ENCODE measurements around the gene KRT37. TPM values are rescaled to one million over a fixed set of nuclear protein-coding genes. Genes with fewer than 3 reads are reported as not detected.
"Not testable (repeated sequence)": the region's sequence is repeated elsewhere in the genome, so short reads cannot be mapped to it uniquely, and the experiment has no call there.

The KRT37 gene
- total RNA-seq, 1 donor from 2014 or later: not detected

DNA sequence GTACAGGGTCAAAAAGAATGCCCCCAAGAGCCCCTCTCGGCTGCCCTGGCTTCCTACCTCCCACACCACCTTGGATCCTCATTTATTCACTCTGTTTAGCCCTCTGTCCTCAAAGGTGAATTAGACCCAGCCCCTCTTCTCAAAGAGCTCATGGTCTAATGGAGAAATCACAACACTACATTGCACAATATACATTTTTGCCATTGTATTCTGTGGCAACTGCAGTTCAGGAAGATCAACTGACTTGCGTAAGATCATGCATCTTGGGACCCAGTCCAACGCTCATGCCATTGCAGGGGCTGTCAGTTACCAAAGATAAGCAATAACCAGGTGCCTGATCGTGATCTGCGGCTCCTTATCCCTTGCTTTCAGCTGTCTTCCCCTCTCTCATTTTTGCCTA, 15.0 kb upstream of the KRT37 start:
- ATAC-seq: no peak
- intact Hi-C loops (cut with DNase I): no loop called here
- no peak for DNase-seq (ENCODE audit: low spot score)

DNA sequence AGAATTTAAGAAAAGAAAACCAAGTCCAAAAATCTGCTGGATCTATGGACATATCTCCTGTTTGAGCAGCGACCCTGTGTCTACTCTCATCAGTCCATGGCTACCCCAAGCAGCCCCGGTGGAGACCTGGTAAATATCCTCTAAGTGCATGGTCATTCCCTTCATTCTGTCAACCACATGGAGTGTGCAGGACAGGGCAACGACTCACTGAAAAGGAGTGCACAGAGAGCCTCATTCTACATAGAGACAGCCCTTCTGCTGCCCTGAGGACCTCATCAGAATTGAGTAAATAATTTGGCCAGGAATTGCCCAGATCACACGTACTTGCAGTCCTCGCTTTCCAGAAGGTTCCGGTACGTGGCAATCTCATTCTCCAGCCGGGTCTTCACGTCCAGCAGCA, 13.4 kb upstream of the KRT37 start:
- intact Hi-C loops (cut with DNase I): no loop called here
- DNase-seq (ENCODE audit: low spot score) (no peak), ATAC-seq (no peak)

DNA sequence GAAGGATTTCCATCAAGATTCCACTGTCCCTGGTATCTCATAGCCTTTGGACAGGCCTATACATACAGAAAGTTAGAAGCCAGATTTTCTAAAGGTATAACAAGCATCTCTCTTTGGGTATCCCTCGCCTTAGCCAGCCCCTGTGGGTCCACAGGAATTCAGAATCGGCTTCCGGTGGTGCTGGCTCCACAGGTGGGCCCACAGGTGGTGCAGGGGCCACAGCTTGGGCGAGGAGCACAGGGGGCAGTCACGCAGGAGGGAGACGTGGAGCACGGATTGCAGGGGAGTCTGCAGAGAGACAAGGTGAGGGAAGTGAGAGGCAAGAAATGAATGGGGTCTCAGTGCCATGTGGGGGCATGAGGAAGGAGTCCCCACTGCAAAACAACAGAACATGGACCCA, 12.9 kb upstream of the KRT37 start:
- ATAC-seq (no peak), DNase-seq (ENCODE audit: low spot score) (no peak)
- intact Hi-C loops (cut with DNase I): no loop called here

DNA sequence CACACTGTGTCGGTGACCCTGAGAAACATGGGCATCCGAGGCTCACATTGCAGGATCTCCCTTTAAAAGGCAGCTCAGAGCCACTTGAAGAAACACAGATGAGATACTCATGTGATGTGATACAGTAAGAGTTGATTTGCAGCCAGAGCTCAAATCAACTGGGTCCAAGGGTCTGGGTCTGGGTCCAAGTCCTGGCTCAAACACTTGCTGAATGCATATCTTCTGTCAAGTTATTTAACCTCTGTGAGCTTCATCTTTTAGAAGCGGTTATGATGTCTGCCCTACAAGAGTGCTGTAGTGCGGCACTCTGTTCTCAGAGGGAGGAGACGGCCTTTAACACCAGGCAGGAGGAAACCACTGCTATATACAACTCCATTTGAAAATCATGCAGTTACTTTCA, 10.0 kb upstream of the KRT37 start:
- DNase-seq (ENCODE audit: low spot score): no peak
- ATAC-seq: no peak
- intact Hi-C loops (cut with DNase I): no loop called here

DNA sequence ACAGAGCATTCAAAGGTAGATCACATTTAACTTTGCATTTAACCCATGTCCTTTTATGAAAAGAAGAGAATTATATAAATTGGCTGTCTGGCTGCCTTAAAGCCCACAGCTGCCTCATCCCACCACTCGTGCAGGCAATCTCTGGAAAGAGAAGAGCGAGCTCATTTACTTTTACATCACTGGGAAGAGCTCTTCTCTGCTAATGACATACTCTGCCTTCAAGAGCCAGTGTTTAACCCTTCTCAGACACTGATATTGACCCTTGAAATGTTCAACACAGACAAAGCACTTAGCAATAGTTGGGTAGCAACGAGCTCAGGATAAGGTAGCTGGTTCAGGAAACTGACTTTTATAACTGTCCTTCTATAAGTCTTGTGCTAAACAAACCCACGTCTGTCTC, 9.6 kb upstream of the KRT37 start:
- DNase-seq (ENCODE audit: low spot score): no peak
- no peak for ATAC-seq
- intact Hi-C loops (cut with DNase I): no loop called here

DNA sequence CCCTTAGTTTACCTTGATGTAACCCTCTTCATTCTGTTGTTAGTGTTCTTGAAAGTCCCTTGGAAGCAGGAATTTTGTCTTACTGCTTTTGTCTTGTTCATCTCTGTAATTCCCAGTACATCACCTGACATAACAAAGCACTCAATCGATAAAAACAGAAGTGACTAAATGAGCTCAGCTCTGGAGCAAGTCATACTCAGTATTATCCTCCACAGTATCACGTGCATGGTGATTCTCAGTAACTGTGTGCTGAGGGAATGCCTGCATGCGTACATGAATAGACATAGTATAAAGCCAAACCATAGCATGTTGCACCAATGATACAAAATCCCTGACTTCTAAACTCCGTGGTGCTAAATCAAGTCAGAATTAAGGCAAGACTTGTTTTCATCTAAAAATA, 9.2 kb upstream of the KRT37 start:
- no peak for DNase-seq (ENCODE audit: low spot score)
- intact Hi-C loops (cut with DNase I): no loop called here
- no peak for ATAC-seq

DNA sequence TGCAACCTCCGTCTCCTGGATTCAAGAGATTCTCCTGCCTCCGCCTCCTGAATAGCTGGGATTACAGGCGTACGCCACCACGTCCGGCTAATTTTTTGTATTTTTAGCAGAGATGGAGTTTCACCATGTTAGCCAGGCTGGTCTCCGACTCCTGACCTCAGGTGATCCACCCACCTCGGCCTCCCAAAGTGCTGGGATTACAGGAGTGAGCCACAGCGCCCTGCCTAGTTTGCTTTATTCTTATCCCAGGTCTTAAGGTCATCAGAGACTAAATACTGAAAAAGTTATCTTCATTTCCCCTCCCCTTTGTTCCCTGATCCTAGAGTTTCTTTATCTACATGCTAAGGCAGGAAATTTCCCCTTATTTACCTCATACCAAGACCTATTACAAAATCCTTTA, 6.0 kb upstream of the KRT37 start:
- ATAC-seq; intact Hi-C loops (cut with DNase I); DNase-seq (ENCODE audit: low spot score): not testable (repeated sequence)

DNA sequence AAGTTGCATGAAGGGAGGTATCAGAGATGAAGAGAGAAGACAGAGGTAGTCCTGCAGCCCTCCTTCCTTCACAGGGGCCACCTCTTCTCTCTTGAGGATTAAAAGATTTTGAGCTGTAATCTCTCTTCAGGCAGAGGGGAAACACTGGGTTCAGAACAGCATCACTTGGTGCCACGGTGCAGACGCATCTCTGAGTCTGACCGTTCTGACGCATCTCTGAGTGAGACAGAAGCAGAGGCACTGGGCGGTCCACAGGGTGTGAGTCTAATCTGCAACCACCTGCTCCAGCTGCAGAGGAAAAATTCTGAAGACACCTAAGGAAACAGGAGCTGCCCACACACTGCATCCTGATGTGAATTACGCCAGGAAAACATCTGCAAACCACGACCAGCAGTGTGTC, 5.3 kb upstream of the KRT37 start:
- intact Hi-C loops (cut with DNase I): no loop called here
- ATAC-seq (no peak), DNase-seq (ENCODE audit: low spot score) (no peak)

DNA sequence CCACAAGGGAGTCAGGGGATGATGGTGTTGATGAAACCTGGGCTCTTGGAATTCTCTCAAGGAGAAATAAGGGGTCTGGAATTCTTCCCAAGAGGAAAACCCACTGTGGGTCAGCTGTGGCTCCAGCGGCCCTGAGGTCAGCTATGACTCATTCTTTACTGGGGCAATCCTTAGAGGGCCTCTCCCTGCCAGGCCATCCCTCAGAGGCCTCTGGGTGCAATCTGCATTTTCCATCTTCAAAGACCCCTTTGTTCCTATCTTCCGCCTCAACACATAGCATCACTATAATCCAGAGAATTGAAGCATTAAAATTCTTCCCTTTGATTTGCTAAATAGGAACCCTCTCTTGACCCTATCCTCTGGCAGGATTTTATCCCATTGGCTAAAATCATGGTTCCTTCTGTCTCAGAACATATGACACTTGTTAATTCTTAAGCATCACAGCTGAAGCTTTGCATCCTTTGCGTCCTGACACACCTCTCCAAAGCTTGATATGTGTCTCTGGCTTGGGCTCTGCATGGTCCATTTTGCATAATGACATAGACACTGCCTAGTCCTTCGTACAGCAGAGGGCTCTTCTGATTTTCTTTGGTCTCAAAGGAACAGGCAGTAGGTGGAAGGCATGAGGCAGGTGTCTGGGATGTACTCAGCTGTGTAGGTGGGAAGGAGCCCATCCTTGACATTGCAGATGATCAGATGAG, 4.4 kb upstream of the KRT37 start:
- DNase-seq (ENCODE audit: low spot score): no peak
- intact Hi-C loops (cut with DNase I): no loop called here
- no peak for ATAC-seq

DNA sequence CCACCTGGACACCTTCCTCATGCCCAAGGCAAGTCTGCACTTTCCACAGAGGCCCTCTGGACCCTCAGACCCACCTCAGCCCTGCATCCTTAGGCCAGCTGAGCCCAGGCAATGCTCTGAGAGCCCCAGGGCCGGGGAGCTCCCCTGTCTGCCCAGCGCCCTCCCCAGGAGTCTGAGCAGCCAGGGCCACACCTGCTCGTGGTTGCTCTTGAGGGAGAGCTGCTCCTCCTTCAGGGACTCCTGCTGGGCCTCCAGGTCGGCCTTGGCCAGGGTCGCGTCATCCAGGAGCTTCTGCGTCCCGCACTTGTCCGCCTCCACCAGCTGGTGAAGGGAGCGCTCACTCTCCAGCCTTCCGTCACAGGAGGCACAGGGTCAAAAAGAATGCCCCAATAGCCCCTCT, 1.8 kb downstream of the KRT37 start:
- intact Hi-C loops (cut with DNase I); ATAC-seq; DNase-seq (ENCODE audit: low spot score): not testable (repeated sequence)

DNA sequence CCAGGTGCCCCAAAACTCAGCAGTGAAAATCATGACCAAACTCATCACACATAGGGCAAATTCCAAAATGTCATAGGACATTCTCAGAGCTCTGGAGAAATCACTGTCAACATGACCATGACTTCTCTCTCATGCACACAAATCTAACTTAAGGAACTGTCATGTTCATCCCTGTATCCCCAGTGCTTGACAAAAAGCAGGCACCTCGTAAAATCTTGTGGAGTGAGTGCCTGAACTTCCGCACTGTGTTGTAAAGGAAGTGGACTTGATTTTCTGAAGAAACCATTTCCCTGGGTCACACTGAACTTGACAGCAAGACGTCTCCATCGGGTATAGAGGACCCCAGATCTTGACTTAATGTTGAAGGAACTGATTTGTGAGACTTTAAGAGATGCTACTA, 2.8 kb downstream of the KRT37 start:
- ATAC-seq (no peak), DNase-seq (ENCODE audit: low spot score) (no peak)
- intact Hi-C loops (cut with DNase I): no loop called here

DNA sequence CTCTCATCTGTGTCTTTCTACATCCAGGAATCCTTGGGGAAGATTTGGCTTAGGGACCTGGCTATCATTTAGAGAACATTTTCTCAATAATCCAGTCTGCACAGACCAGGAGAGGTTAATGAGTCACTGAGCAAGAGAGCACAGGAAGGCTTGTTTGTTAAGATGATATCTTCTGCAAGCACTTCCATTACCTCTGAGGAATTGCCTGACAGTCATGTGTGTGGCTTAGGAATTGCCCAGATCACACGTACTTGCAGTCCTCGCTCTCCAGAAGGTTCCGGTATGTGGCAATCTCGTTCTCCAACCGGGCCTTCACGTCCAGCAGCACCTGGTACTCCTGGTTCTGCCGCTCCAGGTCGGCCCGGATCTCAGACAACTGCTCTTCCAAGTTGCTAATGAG, 3.3 kb downstream of the KRT37 start:
- no peak for DNase-seq (ENCODE audit: low spot score)
- ATAC-seq: peak; percentile 61
- intact Hi-C loops (cut with DNase I): no loop called here

DNA sequence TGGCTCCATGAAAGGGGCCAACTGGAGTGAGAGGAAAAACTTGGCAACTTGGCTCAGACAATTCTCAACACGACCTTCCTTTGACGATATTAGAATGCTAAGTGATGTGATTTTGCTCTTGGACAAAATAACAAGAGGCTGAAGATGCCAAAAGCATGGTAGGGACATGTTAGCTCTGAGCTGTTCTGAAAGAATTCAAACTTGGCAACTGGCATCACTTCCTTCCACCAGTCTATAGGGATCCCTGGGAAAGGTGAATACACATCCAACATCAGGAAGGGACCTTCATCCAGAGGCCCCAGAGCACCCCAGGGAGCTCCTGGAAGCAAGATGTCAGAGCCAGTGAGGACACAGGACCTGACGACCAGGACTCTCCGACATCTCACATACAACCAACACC, 4.3 kb downstream of the KRT37 start:
- ATAC-seq (no peak), DNase-seq (ENCODE audit: low spot score) (no peak)
- intact Hi-C loops (cut with DNase I): no loop called here

DNA sequence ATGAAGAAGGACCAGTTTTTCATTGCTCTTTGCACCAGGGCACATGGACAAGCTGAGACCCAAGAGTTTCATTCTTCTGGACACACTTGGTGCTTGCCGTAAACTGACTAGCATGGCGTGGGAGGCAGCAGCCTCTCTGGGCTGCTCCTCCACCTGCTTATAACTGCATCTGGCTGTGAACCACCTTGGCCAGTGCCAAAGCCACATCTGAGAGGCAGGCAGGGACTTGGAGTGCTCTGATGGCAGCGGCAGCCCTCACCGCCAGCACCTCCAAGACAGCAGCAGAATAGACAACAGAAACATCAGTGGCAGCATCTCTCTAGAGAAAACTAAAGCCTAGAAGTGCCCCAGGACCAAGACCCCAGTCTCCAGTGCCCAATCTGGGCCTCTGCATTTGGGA, 4.7 kb downstream of the KRT37 start:
- intact Hi-C loops (cut with DNase I): no loop called here
- DNase-seq (ENCODE audit: low spot score) (no peak), ATAC-seq (no peak)

DNA sequence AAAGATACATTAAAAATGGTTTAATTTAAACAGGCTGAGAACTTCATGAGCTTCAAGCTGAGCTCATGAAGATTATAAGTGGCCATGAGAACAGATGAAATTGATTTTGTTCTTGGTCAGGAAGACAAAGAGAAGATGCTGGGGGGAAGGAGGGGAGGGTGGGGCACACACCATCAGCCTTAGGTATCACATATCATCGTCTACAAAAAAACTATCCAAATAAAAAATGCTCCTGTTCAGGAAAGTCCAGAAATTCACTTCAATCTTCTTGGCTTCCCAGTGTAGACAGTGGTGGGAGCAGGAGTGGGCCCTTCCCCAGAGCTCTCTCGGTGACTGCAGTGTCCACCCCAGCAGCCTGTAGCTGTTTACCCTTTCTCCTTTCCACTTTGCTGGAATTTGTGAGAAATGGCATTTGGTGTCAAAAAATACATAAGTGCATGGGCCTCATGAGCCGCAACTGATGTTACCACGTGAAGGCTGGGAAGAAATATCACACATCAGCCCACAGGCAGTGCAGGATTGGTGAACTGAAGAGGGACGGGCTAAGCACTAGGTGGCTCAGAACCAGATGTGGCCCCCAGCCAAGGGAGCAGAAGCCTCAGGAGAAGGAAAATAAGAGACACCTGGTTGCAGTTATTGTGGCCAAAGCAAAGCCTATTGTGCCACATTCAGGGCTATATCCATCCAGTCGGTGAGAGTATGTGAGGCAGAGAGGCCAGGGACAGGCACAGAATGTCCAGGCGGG, 6.1 kb downstream of the KRT37 start:
- DNase-seq (ENCODE audit: low spot score) (no peak), ATAC-seq (no peak)
- intact Hi-C loops (cut with DNase I): no loop called here

DNA sequence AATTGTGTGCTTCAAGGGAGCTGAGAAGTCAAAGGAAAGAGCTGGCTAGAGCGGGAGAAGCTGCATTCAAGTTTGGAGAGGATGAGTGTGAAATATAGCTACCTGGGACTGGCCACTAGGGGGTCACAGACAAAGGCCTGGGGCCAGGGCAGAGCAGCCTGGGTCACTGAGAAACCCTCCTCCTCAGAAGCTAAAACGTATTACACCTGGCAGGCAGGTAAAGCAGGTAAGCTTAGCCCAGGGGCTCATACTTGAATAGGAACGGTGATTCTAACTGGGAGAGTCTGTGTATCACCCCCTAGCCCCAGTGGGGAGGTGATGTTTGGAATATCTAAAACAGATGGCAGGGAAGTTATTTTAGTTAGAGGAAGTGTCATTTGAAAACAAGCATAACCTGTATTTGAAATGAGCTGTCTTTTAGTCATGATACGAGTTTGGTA, 6.8 kb downstream of the KRT37 start:
- intact Hi-C loops (cut with DNase I): no loop called here
- ATAC-seq (no peak), DNase-seq (ENCODE audit: low spot score) (no peak)

DNA sequence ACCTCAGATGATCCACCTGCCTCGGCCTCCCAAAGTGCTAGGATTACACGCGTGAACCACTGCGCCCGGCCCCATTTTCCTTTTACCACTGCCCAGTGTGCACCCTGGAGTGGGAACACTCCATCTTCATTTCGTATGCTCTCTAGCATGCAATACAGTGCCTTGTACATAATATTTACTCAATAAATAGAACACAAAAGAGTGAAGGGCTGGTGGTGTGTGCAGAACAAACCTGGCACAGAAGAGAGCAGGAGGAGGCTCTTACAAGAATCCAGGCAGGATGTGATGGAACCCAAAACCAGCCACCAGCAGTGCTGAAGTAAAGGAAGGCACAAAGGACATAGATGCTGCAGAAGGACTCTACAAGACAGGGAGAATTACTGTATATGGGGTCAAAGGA, 7.3 kb downstream of the KRT37 start:
- DNase-seq (ENCODE audit: low spot score): no peak
- ATAC-seq: no peak
- intact Hi-C loops (cut with DNase I): no loop called here

DNA sequence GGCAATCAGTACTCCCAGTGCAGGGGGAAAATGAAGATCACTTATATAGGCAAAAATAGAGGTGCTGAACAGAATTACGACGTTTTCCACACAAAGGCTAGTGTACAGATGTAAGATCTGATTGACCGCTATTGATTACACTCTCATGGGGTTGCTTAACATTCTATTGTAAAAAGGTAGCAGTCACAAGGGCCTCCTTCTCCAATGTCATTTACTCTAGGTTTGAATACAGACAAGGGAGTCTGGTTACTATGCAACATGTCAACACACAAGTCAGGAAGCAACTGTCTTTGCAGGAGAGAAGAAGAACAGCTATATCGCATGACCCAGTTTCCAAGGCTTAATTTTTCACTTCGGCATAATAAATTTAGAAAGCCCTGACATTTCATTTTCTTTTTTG, 7.9 kb downstream of the KRT37 start:
- DNase-seq (ENCODE audit: low spot score) (no peak), ATAC-seq (peak; percentile 62)
- intact Hi-C loops (cut with DNase I): no loop called here

DNA sequence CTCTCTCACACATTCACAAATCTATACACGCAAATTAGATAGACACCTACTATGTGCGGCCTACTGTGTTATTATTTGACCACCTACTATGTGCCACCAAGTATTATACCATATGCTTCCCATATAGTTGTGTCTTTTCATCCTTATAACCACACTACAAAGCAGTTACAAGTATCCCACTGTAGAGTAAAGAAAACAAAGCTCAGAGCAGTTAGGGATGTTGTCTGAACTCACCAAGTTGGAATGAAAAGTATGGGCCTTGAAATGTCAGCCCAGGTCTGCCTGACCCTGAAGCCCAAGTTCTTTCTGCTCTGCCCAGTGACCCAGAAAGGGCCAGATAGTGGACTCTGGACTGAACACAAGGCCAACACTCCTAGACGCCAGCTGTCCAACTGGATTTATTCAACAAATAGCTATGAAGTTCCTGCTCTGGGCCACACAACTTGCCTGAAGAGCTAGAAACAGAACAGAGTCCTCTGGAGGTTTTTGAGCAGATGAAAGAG, 8.5 kb downstream of the KRT37 start:
- peak; percentile 97 for ATAC-seq
- intact Hi-C loops (cut with DNase I): no loop called here
- no peak for DNase-seq (ENCODE audit: low spot score)

DNA sequence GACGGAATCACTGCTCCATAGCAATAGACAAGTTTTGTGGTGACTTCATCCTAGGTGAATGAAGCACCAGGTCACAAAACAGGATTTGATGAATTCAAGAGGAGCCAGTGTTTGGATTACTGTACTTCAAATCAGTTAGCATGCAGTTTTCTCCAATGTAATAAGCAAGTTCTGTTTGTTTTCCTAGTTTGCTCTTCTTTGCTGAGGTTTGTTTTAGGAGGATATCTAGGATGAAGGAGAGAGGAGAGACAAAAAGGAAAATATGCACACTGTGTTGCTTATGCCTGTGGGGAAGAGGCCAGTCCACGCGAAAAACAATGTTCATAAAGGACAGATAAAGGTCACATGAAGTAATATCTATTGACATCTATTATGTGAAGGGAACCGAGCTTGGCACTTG, 9.0 kb downstream of the KRT37 start:
- ATAC-seq: peak; percentile 51
- intact Hi-C loops (cut with DNase I): no loop called here

DNA sequence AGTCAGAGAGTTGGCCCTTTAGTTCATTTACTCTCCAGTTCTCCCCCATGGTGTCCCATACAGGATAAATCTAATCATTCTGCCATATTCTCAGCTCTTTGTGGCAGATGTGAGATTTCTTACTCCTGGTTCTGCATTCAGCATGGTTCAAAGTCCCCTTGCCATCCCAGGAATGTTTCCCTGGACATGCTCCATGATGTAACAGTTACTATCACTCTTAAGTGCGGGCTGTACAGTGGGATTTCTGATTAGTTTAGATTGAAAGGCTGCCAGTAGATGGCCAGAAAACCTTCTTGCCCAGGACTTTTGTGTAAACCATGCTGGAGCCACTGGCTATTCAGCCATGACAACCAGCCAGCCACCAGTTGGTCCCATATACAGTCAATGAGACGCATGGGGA, 10.4 kb downstream of the KRT37 start:
- no peak for DNase-seq (ENCODE audit: low spot score)
- intact Hi-C loops (cut with DNase I): no loop called here
- no peak for ATAC-seq

More for the DNA sequence above, 9.0 kb downstream of the KRT37 start:
- DNase-seq (ENCODE audit: low spot score): no peak
